ENCODE data around the gene CNDP2.

DNA sequence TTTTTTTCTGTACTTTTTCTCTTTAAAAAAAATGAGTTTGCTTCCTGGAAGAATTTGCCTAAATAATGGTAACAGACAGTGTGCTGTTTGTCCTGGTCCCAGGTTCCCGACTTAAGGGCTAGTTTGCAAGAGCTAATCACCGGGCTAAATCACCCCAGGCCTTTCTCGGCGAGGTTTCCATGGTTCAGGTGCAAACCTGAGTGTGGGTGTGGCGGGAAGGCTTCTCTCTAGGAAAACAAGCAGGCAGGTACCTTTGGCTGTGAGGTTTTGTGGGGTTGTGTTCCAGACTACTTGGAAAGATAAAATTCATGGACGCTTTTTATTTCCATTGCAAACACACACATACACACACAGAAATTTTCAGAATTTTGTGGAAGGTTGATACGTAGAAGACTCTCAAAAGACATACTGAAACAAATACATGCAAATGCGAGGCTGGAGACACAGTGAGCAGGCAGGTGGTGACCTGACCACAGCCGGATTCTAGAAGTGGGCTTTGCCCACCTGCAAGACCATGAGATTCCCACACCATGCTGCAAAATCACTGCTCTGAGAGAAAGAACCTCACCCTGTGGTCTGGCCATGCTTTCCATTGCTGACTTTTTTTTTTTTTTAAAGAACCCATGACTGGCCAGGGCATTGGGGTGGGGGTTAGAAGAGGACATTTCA is 39.0 kb downstream of the CNDP2 start:
- TF ChIP-seq, protein P1, sequence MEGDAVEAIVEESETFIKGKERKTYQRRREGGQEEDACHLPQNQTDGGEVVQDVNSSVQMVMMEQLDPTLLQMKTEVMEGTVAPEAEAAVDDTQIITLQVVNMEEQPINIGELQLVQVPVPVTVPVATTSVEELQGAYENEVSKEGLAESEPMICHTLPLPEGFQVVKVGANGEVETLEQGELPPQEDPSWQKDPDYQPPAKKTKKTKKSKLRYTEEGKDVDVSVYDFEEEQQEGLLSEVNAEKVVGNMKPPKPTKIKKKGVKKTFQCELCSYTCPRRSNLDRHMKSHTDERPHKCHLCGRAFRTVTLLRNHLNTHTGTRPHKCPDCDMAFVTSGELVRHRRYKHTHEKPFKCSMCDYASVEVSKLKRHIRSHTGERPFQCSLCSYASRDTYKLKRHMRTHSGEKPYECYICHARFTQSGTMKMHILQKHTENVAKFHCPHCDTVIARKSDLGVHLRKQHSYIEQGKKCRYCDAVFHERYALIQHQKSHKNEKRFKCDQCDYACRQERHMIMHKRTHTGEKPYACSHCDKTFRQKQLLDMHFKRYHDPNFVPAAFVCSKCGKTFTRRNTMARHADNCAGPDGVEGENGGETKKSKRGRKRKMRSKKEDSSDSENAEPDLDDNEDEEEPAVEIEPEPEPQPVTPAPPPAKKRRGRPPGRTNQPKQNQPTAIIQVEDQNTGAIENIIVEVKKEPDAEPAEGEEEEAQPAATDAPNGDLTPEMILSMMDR (IDR thresholded peaks at IDR 0.05; ENCODE audit: low read depth, low read length, poor library complexity, severe bottlenecking), result no peak
- no peak for TF ChIP-seq EZH2phosphoT487 (IDR thresholded peaks at IDR 0.05; ENCODE audit: borderline replicate concordance, low read length)

All from DOHH2 (cell line).